Measurements from ENCODE around the gene PUM1. TPM values are rescaled to one million over a fixed set of nuclear protein-coding genes. Genes with fewer than 3 reads are reported as not detected.

PUM1 gene
- total and polyA plus RNA-seq, 2 of the 8 experiments (the other 6 are each of a cell fraction or from before 2014, with no cell fraction given): 122 to 177 TPM

GRCh38 chr1:30950700-30951099 lies 114.8 kb downstream of the PUM1 start:
- Histone ChIP-seq H3K4me3 (ENCODE audit: extremely low read depth in 1 of 4, insufficient read depth in 2 of 4, low read depth in 3 of 4, low read length in 4 of 4) (no peak overlapping the region), H2BK15ac (ENCODE audit: low read length) (no peak overlapping the region), H3K79me1 (ENCODE audit: low read depth, low read length) (no peaks in the 10 kb centered on the region), H2AFZ (ENCODE audit: low read length) (no peak overlapping the region), H4K8ac (ENCODE audit: extremely low read depth, insufficient read depth, low read length) (no peak overlapping the region), H2BK120ac (replicated peaks; ENCODE audit: low read depth, low read length) (no peak overlapping the region), H3K18ac (ENCODE audit: extremely low read depth, low read length) (no peak overlapping the region), H3K9ac (replicated peaks in 1 of 4; ENCODE audit: extremely low read depth in 1 of 4, low read depth in 3 of 4, low read length in 3 of 4) (no peak overlapping the region), H4K91ac (replicated peaks; ENCODE audit: insufficient read length, low read length) (no peak overlapping the region), H3K23me2 (ENCODE audit: low read depth, low read length) (no peaks in the 10 kb centered on the region), H3K9me3 (ENCODE audit: insufficient read depth in 2 of 2, low read depth in 1 of 2, low read length in 1 of 2) (no peaks in the 10 kb centered on the region), H2BK20ac (ENCODE audit: low read length) (no peak overlapping the region), H4K5ac (ENCODE audit: insufficient read length, low read depth, low read length) (no peak overlapping the region), H3K23ac (ENCODE audit: insufficient read length) (no peak overlapping the region), H3K14ac (ENCODE audit: insufficient read length) (no peak overlapping the region), H2AK5ac (ENCODE audit: low read depth, low read length) (no peak overlapping the region), H3K27ac (ENCODE audit: low read depth, low read length) (no peak overlapping the region), H3K36me3 (ENCODE audit: control insufficient read depth in 2 of 4, insufficient read depth in 4 of 4, low read length in 3 of 4) (peaks cover 27 to 85% (median 67%) of the 10 kb centered on the region in 4 experiments), H4K20me1 (replicated peaks in 1 of 2; ENCODE audit: control insufficient read depth in 1 of 2, insufficient read depth in 2 of 2, low read length in 2 of 2) (peaks cover 2 to 12% of the 10 kb centered on the region in 2 experiments), H3K4me2 (ENCODE audit: insufficient read depth in 1 of 2, low read depth in 2 of 2, low read length in 2 of 2) (no peak overlapping the region), H3K27me3 (replicated peaks in 1 of 4; ENCODE audit: control insufficient read depth in 3 of 4, extremely low read depth in 1 of 4, insufficient read depth in 3 of 4, low read length in 3 of 4) (no peaks in the 10 kb centered on the region), H3K56ac (replicated peaks; ENCODE audit: insufficient read length, low read depth, low read length) (no peak overlapping the region), H3K79me2 (ENCODE audit: control insufficient read depth in 1 of 2, insufficient read depth in 2 of 2, low read length in 2 of 2) (peaks cover 0 to 9% of the 10 kb centered on the region in 2 experiments; a peak in 1 of 4 replicates), H2BK12ac (ENCODE audit: low read depth, low read length) (no peak overlapping the region), H3K4me1 (replicated peaks in 1 of 4; ENCODE audit: control insufficient read depth in 3 of 4, insufficient read depth in 4 of 4, low read length in 3 of 4) (no peaks in the 10 kb centered on the region), H2BK5ac (ENCODE audit: low read depth, low read length) (no peak overlapping the region), H3K4ac (replicated peaks; ENCODE audit: insufficient read length, low read depth, low read length) (no peak overlapping the region)
- 94% methylated on average over 5 of the region's 5 CpGs; no CpG with 5 or more reads in 1 of the 2 experiments for WGBS, 2 experiments (ENCODE audit: extremely low coverage in 1 of 2, insufficient coverage in 1 of 2, insufficient read length in 1 of 2, insufficient replicate concordance in 2 of 2, low coverage in 1 of 2, low lambda C conversion rate in 2 of 2, missing lambda C conversion rate in 1 of 2)
- ChIA-PET CTCF (ENCODE audit: partially characterized antibody) (interaction anchor here (0.9 to 1.3 kb wide), 2 partner anchors 14 to 21 kb away, joined by 3 read pairs; no protein-coding TSS in a partner anchor), POLR2A (ENCODE audit: partially characterized antibody) (no interaction called here)
- TF ChIP-seq FOSL1 (IDR thresholded peaks at IDR 0.05; ENCODE audit: insufficient read depth, low read depth, low read length): no peak
- TF ChIP-seq USF2 (IDR thresholded peaks at IDR 0.05; ENCODE audit: low read length): no peak
- no peak for TF ChIP-seq MAFK (IDR thresholded peaks at IDR 0.05; ENCODE audit: low read depth, low read length)
- no peak for TF ChIP-seq SIRT6 (IDR thresholded peaks at IDR 0.05; ENCODE audit: low read length)
- no peak for TF ChIP-seq CTBP2 (IDR thresholded peaks at IDR 0.05; ENCODE audit: borderline replicate concordance, insufficient read depth, insufficient read length, low read length)
- TF ChIP-seq SUZ12 (IDR thresholded peaks at IDR 0.05; ENCODE audit: low read length): no peak
- no peak for TF ChIP-seq MAX (IDR thresholded peaks at IDR 0.05)
- FAIRE-seq (no peak), DNase-seq (ENCODE audit: low read depth in 1 of 2, low spot score in 2 of 2) (no peak)

Measured in H1 (cell line).